Thyroid gland (tissue), 4 donors: ENCODE measurements around the gene DNAH10. TPM values are rescaled to one million over a fixed set of nuclear protein-coding genes. Genes with fewer than 3 reads are reported as not detected.

Source experiments
- DNase-seq, 2 donors: peaks; one replicate each; pipeline ENCODE4 v3.0.0-alpha.2; 2019
- H3K27ac ChIP-seq, 3 donors: fragments of 200-600 bp; sonication (generic); 1 replicate in 2 of 3; 2 replicates in 1 of 3; pipeline ENCODE4 v1.5.1; 2016 to 2019; ENCODE audit warnings: mild to moderate bottlenecking in 1 of 3, moderate library complexity in 1 of 3
- H3K27me3 ChIP-seq: fragments of 200-600 bp; sonication (generic); one replicate; pipeline ENCODE4 v1.5.1; 2019
- H3K36me3 ChIP-seq, 2 donors: fragments of 200-600 bp; sonication (generic); one replicate each; pipeline ENCODE4 v1.5.1; 2016 to 2019
- H3K4me1 ChIP-seq, 2 donors: fragments of 200-600 bp; sonication (generic); one replicate each; pipeline ENCODE4 v1.5.1; 2017 to 2019
- H3K4me3 ChIP-seq, 3 donors: fragments of 200-600 bp; sonication (generic); replicated peaks in 1 of 3; 1 replicate in 2 of 3; 2 replicates in 1 of 3; pipeline ENCODE4 v1.5.1; 2016; ENCODE audit warnings: mild to moderate bottlenecking in 1 of 3
- H3K9me3 ChIP-seq: fragments of 200-600 bp; sonication (generic); one replicate; pipeline ENCODE4 v1.5.1; 2017
- CTCF ChIP-seq, 6 experiments: fragments of 200-600 bp in 3 of 6; fragments of 450-650 bp in 3 of 6; sonication (generic) in 3 of 6; IDR thresholded peaks; one replicate each; pipeline ENCODE4 v1.5.1; 2016 to 2019; ENCODE audit warnings: antibody characterized with exemption in 6 of 6, mild to moderate bottlenecking in 2 of 6, inconsistent platforms in 1 of 6, moderate library complexity in 1 of 6
- POLR2A ChIP-seq, 2 donors: fragments of 450-650 bp; IDR thresholded peaks; one replicate each; pipeline ENCODE4 v1.6.1; 2017; ENCODE audit warnings: antibody characterized with exemption in 2 of 2, mild to moderate bottlenecking in 2 of 2, moderate library complexity in 1 of 2
- WGBS, 2 donors: methylation state at CpG; one replicate each; pipeline ENCODE4 v1.1.5; 2017; 5-methylcytosine and 5-hydroxymethylcytosine counted together
- intact Hi-C: fragments of 100-400 bp; cut with DNase I; formaldehyde crosslinking; loops from one replicate; pipeline ENCODE4 v1.15.1; 2023
- total RNA-seq, 4 donors: library from RNA; depleted of rRNA; stranded (reverse); fragments of >200 nt; gene quantifications; one replicate each; pipeline ENCODE4 v1.2.3, GENCODE V29; 2016

Gene DNAH10
- total RNA-seq, 4 donors from 2014 or later, result 0.10 to 0.33 (median 0.27) TPM; not detected in 1

- Histone ChIP-seq H3K9me3 (no peaks in the 10 kb centered on the region), H3K4me3 (no peak overlapping the region), H3K27ac (no peak overlapping the region), H3K27me3 (no peaks in the 10 kb centered on the region), H3K4me1 (no peaks in the 10 kb centered on the region), H3K36me3 (no peaks in the 10 kb centered on the region)
- no peak for TF ChIP-seq POLR2A (IDR thresholded peaks at IDR 0.05)
- TF ChIP-seq CTCF (IDR thresholded peaks at IDR 0.05), result no peak
- DNase-seq, result no peak
- 85 to 88% methylated on average over 1 of the region's 1 CpG for WGBS, 2 donors
- intact Hi-C loops, result no loop called here
These were observed 105.0 kb downstream of the DNAH10 start for GRCh38 chr12:123867141-123867540.

- TF ChIP-seq CTCF (IDR thresholded peaks at IDR 0.05), result no peak
- no peak for TF ChIP-seq POLR2A (IDR thresholded peaks at IDR 0.05)
- H3K9me3 ChIP-seq, result no peaks in the 10 kb centered on the region
- no peaks in the 10 kb centered on the region for H3K4me1 ChIP-seq
- WGBS, 2 donors, result 91 to 94% methylated on average over 10 of the region's 10 CpGs
- H3K36me3 ChIP-seq, result no peaks in the 10 kb centered on the region
- intact Hi-C loops, result no loop called here
- no peak for DNase-seq
- no peaks in the 10 kb centered on the region for H3K27me3 ChIP-seq
- no peak overlapping the region for H3K27ac ChIP-seq
- no peak overlapping the region for H3K4me3 ChIP-seq
These were observed 106.7 kb downstream of the DNAH10 start for GRCh38 chr12:123868791-123869190.

GRCh38 chr12:123873793-123874192, 111.7 kb downstream of the DNAH10 start:
- no peak overlapping the region for H3K4me3 ChIP-seq
- no peaks in the 10 kb centered on the region for H3K9me3 ChIP-seq
- H3K36me3 ChIP-seq, result no peaks in the 10 kb centered on the region
- no peaks in the 10 kb centered on the region for H3K4me1 ChIP-seq
- intact Hi-C loops, result no loop called here
- no peak overlapping the region for H3K27ac ChIP-seq
- no peak for DNase-seq
- no peaks in the 10 kb centered on the region for H3K27me3 ChIP-seq
- WGBS, 2 donors, result 87 to 89% methylated on average over 3 of the region's 3 CpGs
- no peak for TF ChIP-seq POLR2A (IDR thresholded peaks at IDR 0.05)
- no peak for TF ChIP-seq CTCF (IDR thresholded peaks at IDR 0.05)

GRCh38 chr12:123877968-123878367, 115.9 kb downstream of the DNAH10 start:
- Histone ChIP-seq H3K4me3 (no peak overlapping the region), H3K4me1 (no peaks in the 10 kb centered on the region), H3K36me3 (no peaks in the 10 kb centered on the region), H3K27ac (no peak overlapping the region), H3K27me3 (no peaks in the 10 kb centered on the region), H3K9me3 (no peaks in the 10 kb centered on the region)
- intact Hi-C loops, result no loop called here
- TF ChIP-seq POLR2A (IDR thresholded peaks at IDR 0.05), result no peak
- no peak for TF ChIP-seq CTCF (IDR thresholded peaks at IDR 0.05)
- no peak for DNase-seq
- 87 to 88% methylated on average over 6 of the region's 6 CpGs for WGBS, 2 donors

DNA sequence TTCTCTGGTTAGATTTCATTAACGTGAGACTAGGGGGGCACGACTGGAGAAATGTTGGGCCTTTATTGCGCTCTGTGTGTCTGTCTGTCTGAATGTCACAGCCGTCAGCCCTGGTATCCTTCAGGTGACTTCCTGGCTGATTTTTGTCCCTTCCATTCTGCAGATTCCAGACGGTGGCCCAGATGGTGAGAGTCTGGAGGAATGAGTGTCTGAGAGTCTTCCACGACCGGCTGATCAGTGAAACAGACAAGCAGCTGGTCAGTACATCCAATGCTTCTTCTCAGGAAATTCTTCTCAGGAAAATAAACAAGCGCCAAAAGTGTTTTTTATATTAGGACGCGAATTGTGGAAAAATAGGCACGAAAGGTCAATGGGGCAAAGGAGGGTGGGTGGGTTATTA, 117.0 kb downstream of the DNAH10 start:
- no peak for DNase-seq
- H3K4me1 ChIP-seq, result no peaks in the 10 kb centered on the region
- H3K9me3 ChIP-seq, result no peaks in the 10 kb centered on the region
- H3K27ac ChIP-seq, result no peak overlapping the region
- no peaks in the 10 kb centered on the region for H3K36me3 ChIP-seq
- H3K4me3 ChIP-seq, result no peak overlapping the region
- intact Hi-C loops, result no loop called here
- H3K27me3 ChIP-seq, result no peaks in the 10 kb centered on the region
- 61 to 66% methylated on average over 11 of the region's 11 CpGs for WGBS, 2 donors
- TF ChIP-seq POLR2A (IDR thresholded peaks at IDR 0.05) (no peak), CTCF (IDR thresholded peaks at IDR 0.05) (no peak)
